H9 (cell line): ENCODE results near the gene ECE1. TPM values are rescaled to one million over a fixed set of nuclear protein-coding genes. Genes with fewer than 3 reads are reported as not detected.

Source experiments
- DNase-seq: peaks from one replicate; pipeline ENCODE4 v3.0.0-alpha.2; 2017
- H2AFZ ChIP-seq: one replicate; pipeline ENCODE4 v1.6.1; 2013; ENCODE audit warnings: mild to moderate bottlenecking, low read length, control low read depth, moderate library complexity
- H2AK5ac ChIP-seq: 2 replicates; pipeline ENCODE4 v1.6.1; 2013; ENCODE audit warnings: low read length, control low read depth, mixed read lengths; ENCODE audit not compliant: insufficient read length
- H2BK120ac ChIP-seq: one replicate; pipeline ENCODE4 v1.6.1; 2013; ENCODE audit warnings: low read depth, mild to moderate bottlenecking, low read length, control low read depth, inconsistent platforms; ENCODE audit not compliant: poor library complexity, severe bottlenecking
- H2BK12ac ChIP-seq: 2 replicates; pipeline ENCODE4 v1.6.1; 2013; ENCODE audit warnings: low read length, control low read depth, mixed read lengths, low read depth; ENCODE audit not compliant: insufficient read length
- H2BK15ac ChIP-seq: 2 replicates; pipeline ENCODE4 v1.6.1; 2013; ENCODE audit warnings: low read depth, low read length, control low read depth
- H2BK20ac ChIP-seq: one replicate; pipeline ENCODE4 v1.6.1; 2013; ENCODE audit warnings: low read depth, mild to moderate bottlenecking, low read length, control low read depth, inconsistent platforms; ENCODE audit not compliant: poor library complexity, severe bottlenecking
- H2BK5ac ChIP-seq: 2 replicates; pipeline ENCODE4 v1.6.1; 2013; ENCODE audit warnings: low read length, control low read depth, mixed read lengths; ENCODE audit not compliant: insufficient read length
- H3K14ac ChIP-seq: 2 replicates; pipeline ENCODE4 v1.6.1; 2013; ENCODE audit warnings: low read length, control low read depth; ENCODE audit not compliant: insufficient read depth
- H3K18ac ChIP-seq: 2 replicates; pipeline ENCODE4 v1.6.1; 2013; ENCODE audit warnings: low read depth, mild to moderate bottlenecking, mixed read lengths, low read length, control low read depth; ENCODE audit not compliant: insufficient read length
- H3K23ac ChIP-seq: 2 replicates; pipeline ENCODE4 v1.6.1; 2013; ENCODE audit warnings: low read length, control low read depth, mixed read lengths, low read depth; ENCODE audit not compliant: insufficient read length
- H3K23me2 ChIP-seq: 2 replicates; pipeline ENCODE4 v1.6.1; 2013; ENCODE audit warnings: low read depth, mild to moderate bottlenecking, mixed read lengths, low read length, control low read depth; ENCODE audit not compliant: insufficient read length, poor library complexity, severe bottlenecking
- H3K27ac ChIP-seq: 2 replicates; pipeline ENCODE4 v1.5.1; 2013; ENCODE audit warnings: low read length, control low read depth, mixed read lengths, low read depth; ENCODE audit not compliant: insufficient read length
- H3K27me3 ChIP-seq: 2 replicates; pipeline ENCODE4 v1.6.1; 2013; ENCODE audit warnings: low read length, control low read depth, inconsistent platforms; ENCODE audit not compliant: insufficient read depth
- H3K4ac ChIP-seq: 2 replicates; pipeline ENCODE4 v1.6.1; 2013; ENCODE audit warnings: low read depth, mild to moderate bottlenecking, control low read depth, inconsistent platforms, low read length, moderate library complexity
- H3K4me1 ChIP-seq: 2 replicates; pipeline ENCODE4 v1.6.1; 2013; ENCODE audit warnings: low read length, control low read depth, inconsistent platforms; ENCODE audit not compliant: insufficient read depth
- H3K4me2 ChIP-seq: 2 replicates; pipeline ENCODE4 v1.6.1; 2013; ENCODE audit warnings: low read length, control low read depth, mixed read lengths; ENCODE audit not compliant: insufficient read length, insufficient read depth
- H3K56ac ChIP-seq: 2 replicates; pipeline ENCODE4 v1.6.1; 2013; ENCODE audit warnings: low read depth, mild to moderate bottlenecking, mixed read lengths, low read length, control low read depth; ENCODE audit not compliant: insufficient read length
- H3K79me1 ChIP-seq: 2 replicates; pipeline ENCODE4 v1.6.1; 2013; ENCODE audit warnings: low read depth, mild to moderate bottlenecking, moderate library complexity, low read length, control low read depth, inconsistent platforms; ENCODE audit not compliant: insufficient read depth, poor library complexity, severe bottlenecking
- H3K79me2 ChIP-seq: 2 replicates; pipeline ENCODE4 v1.6.1; 2013; ENCODE audit warnings: low read length, control low read depth, inconsistent platforms; ENCODE audit not compliant: insufficient read depth
- H3K9ac ChIP-seq: 2 replicates; pipeline ENCODE4 v1.6.1; 2013; ENCODE audit warnings: low read length, control low read depth, mixed read lengths; ENCODE audit not compliant: insufficient read length; ENCODE audit errors: extremely low read depth
- H3K9me3 ChIP-seq: one replicate; pipeline ENCODE4 v1.6.1; 2013; ENCODE audit warnings: low read depth, low read length, inconsistent platforms; ENCODE audit not compliant: control insufficient read depth
- H3T11ph ChIP-seq: one replicate; pipeline ENCODE4 v1.6.1; 2013; ENCODE audit warnings: mild to moderate bottlenecking, low read length, control low read depth, inconsistent platforms
- H4K20me1 ChIP-seq: one replicate; pipeline ENCODE4 v1.6.1; 2013; ENCODE audit not compliant: control insufficient read depth, insufficient read length, insufficient read depth
- H4K5ac ChIP-seq: 2 replicates; pipeline ENCODE4 v1.6.1; 2013; ENCODE audit warnings: low read depth, mild to moderate bottlenecking, mixed read lengths, low read length, control low read depth; ENCODE audit not compliant: insufficient read length
- H4K8ac ChIP-seq: replicated peaks from 2 replicates; pipeline ENCODE4 v1.6.1; 2013; ENCODE audit warnings: low read length, control low read depth, mixed read lengths, low read depth; ENCODE audit not compliant: insufficient read length
- H4K91ac ChIP-seq: 2 replicates; pipeline ENCODE4 v1.6.1; 2013; ENCODE audit warnings: low read depth, mild to moderate bottlenecking, moderate library complexity, mixed read lengths, low read length, control low read depth; ENCODE audit not compliant: insufficient read length
- H3K27ac Mint-ChIP-seq, 3 experiments: 2 replicates in 2 of 3; 3 replicates in 1 of 3; pipeline ENCODE4 v1.8.0; 2020 to 2021; ENCODE audit warnings: mixed read lengths in 3 of 3, mild to moderate bottlenecking in 1 of 3, moderate library complexity in 1 of 3
- H3K27me3 Mint-ChIP-seq: 2 replicates; pipeline ENCODE4 v1.8.0; 2021; ENCODE audit warnings: low read depth, mild to moderate bottlenecking, moderate library complexity, mixed read lengths
- H3K36me3 Mint-ChIP-seq, 3 experiments: 2 replicates in 2 of 3; 3 replicates in 1 of 3; pipeline ENCODE4 v1.8.0; 2020 to 2021; ENCODE audit warnings: low read depth in 3 of 3, mixed read lengths in 3 of 3; ENCODE audit not compliant: insufficient read depth in 1 of 3
- H3K4me1 Mint-ChIP-seq, 2 experiments: 2 replicates each; pipeline ENCODE4 v1.8.0; 2020; ENCODE audit warnings: mixed read lengths in 2 of 2
- H3K4me3 Mint-ChIP-seq, 2 experiments: 2 replicates in 1 of 2; 3 replicates in 1 of 2; pipeline ENCODE4 v1.8.0; 2020 to 2021; ENCODE audit warnings: mild to moderate bottlenecking in 2 of 2, mixed read lengths in 2 of 2, moderate library complexity in 1 of 2
- H3K9me3 Mint-ChIP-seq, 2 experiments: 2 replicates in 1 of 2; 3 replicates in 1 of 2; pipeline ENCODE4 v1.8.0; 2020; ENCODE audit warnings: mild to moderate bottlenecking in 2 of 2, mixed read lengths in 2 of 2, moderate library complexity in 1 of 2
- CTCF ChIP-seq: fragments of 200-600 bp; sonication (generic); conservative IDR thresholded peaks from 3 replicates; pipeline ENCODE4 v1.8.0; 2021; ENCODE audit warnings: antibody characterized with exemption, mild to moderate bottlenecking
- WGBS: extraction: QIAGEN DNeasy Blood & Tissue Kit; methylation state at CpG from one replicate; pipeline ENCODE4 v1.1.7; 2013; ENCODE audit warnings: missing lambda C conversion rate, low lambda C conversion rate, mixed read lengths; ENCODE audit not compliant: insufficient read length; ENCODE audit errors: extremely low coverage; 5-methylcytosine and 5-hydroxymethylcytosine counted together
- total RNA-seq: library from RNA; stranded (reverse); gene quantifications from 2 replicates; pipeline ENCODE4 v1.2.1, GENCODE V29; 2021

The ECE1 gene
- total RNA-seq, 1 experiment from 2014 or later = 31.1 TPM

- no peak for TF ChIP-seq CTCF
- Histone ChIP-seq H3T11ph (no peak overlapping the region), H2BK120ac (no peak overlapping the region), H4K20me1 (no peaks in the 10 kb centered on the region), H3K79me1 (no peaks in the 10 kb centered on the region), H2BK5ac (peak overlapping the region; percentile 16), H4K5ac (no peak overlapping the region), H3K14ac (peak overlapping the region; percentile 3; the same call in 1 of the 2 replicates), H2AFZ (no peak overlapping the region), H3K56ac (no peak overlapping the region), H2BK12ac (no peak overlapping the region), H3K9ac (no peak overlapping the region), H3K4me2 (no peak overlapping the region), H3K18ac (no peak overlapping the region), H3K23ac (no peak overlapping the region), H3K23me2 (no peaks in the 10 kb centered on the region), H2AK5ac (no peak overlapping the region), H3K27me3 (no peaks in the 10 kb centered on the region), H2BK15ac (no peak overlapping the region), H4K8ac (no peak overlapping the region), H3K4ac (no peak overlapping the region), H3K4me1 (peaks cover 18% of the 10 kb centered on the region; the same call in 1 of the 2 replicates), H4K91ac (no peak overlapping the region), H3K27ac (no peak overlapping the region), H3K9me3 (no peaks in the 10 kb centered on the region), H3K79me2 (no peaks in the 10 kb centered on the region), H2BK20ac (no peak overlapping the region)
- H3K27me3 Mint-ChIP-seq = no peaks in the 10 kb centered on the region
- no CpG with 5 or more reads among the region's 6 CpGs for WGBS
- H3K9me3 Mint-ChIP-seq = no peaks in the 10 kb centered on the region
- no peak for DNase-seq
- H3K27ac Mint-ChIP-seq = peak overlapping the region; percentile 37 to 98 (median 85); a peak in 5 of 7 replicates
- peaks cover 88 to 97% of the 10 kb centered on the region in 2 experiments for H3K4me1 Mint-ChIP-seq
- no peak overlapping the region for H3K4me3 Mint-ChIP-seq
- no peaks in the 10 kb centered on the region; a peak in 1 of 7 replicates for H3K36me3 Mint-ChIP-seq
These were observed 32.4 kb upstream of the ECE1 start for GRCh38 chr1:21322681-21323016.
